LHCN-M2 (cell line): ENCODE results near the gene UPP2. TPM values are rescaled to one million over a fixed set of nuclear protein-coding genes. Genes with fewer than 3 reads are reported as not detected.

Experiments
- DNase-seq: peaks from one replicate; pipeline ENCODE4 v3.0.0-alpha.2; 2012; ENCODE audit warnings: low read depth
- total RNA-seq: library from RNA; depleted of rRNA; stranded (reverse); fragments of >200 nt; gene quantifications from 2 replicates; pipeline ENCODE4 v1.2.3, GENCODE V29; 2014

UPP2 gene
- total RNA-seq, 1 experiment from 2014 or later: not detected

GRCh38 chr2:158104903-158105302 is 3.2 kb downstream of the UPP2 start:
- DNase-seq: no peak

GRCh38 chr2:158112992-158113391 is 11.3 kb downstream of the UPP2 start:
- DNase-seq: no peak

- DNase-seq: no peak
These were observed 12.1 kb downstream of the UPP2 start for GRCh38 chr2:158113741-158114295.

GRCh38 chr2:158114516-158114915 is 12.8 kb downstream of the UPP2 start:
- no peak for DNase-seq

GRCh38 chr2:158115202-158115767 is 13.6 kb downstream of the UPP2 start:
- no peak for DNase-seq

GRCh38 chr2:158116936-158117335 is 15.3 kb downstream of the UPP2 start:
- no peak for DNase-seq

GRCh38 chr2:158120102-158120501 is 18.4 kb downstream of the UPP2 start:
- peak; percentile 7 for DNase-seq

GRCh38 chr2:158120664-158121641 is 19.3 kb downstream of the UPP2 start:
- no peak for DNase-seq

GRCh38 chr2:158124896-158125295 is 23.2 kb downstream of the UPP2 start:
- DNase-seq: no peak

GRCh38 chr2:158125756-158126498 is 24.3 kb downstream of the UPP2 start:
- no peak for DNase-seq

GRCh38 chr2:158127380-158127804 is 25.7 kb downstream of the UPP2 start:
- no peak for DNase-seq

GRCh38 chr2:158128168-158128973 is 26.7 kb downstream of the UPP2 start:
- DNase-seq: no peak

- DNase-seq: no peak
These were observed 27.4 kb downstream of the UPP2 start for GRCh38 chr2:158129037-158129436.

GRCh38 chr2:158130832-158131473 is 29.3 kb downstream of the UPP2 start:
- DNase-seq: no peak

GRCh38 chr2:158131483-158131912 is 29.8 kb downstream of the UPP2 start:
- DNase-seq: no peak

GRCh38 chr2:158131919-158132566 is 30.4 kb downstream of the UPP2 start:
- no peak for DNase-seq

- no peak for DNase-seq
These were observed 32.4 kb downstream of the UPP2 start for GRCh38 chr2:158134055-158134454.

- DNase-seq: no peak
These were observed 33.0 kb downstream of the UPP2 start for GRCh38 chr2:158134655-158135054.

- DNase-seq: no peak
These were observed 33.4 kb downstream of the UPP2 start for GRCh38 chr2:158135096-158135495.

GRCh38 chr2:158138255-158138654 is 36.6 kb downstream of the UPP2 start:
- no peak for DNase-seq
